K562 (cell line): ENCODE measurements around the gene UBAC2.

ENCODE experiments used
- MAX ChIP-seq: sonication (generic); formaldehyde crosslinking; IDR thresholded peaks from 2 replicates; pipeline ENCODE4 v1.9.0; 2022; ENCODE audit warnings: mild to moderate bottlenecking, missing genetic modification reagents
- ZNF785 ChIP-seq: fragments of 250-450 bp; sonication (Bioruptor Pico); IDR thresholded peaks from 2 replicates; pipeline ENCODE4 v1.4.0; 2020; ENCODE audit warnings: mild to moderate bottlenecking

GRCh38 chr13:99390601-99391000 is 189.9 kb downstream of the UBAC2 start:
- no peak for TF ChIP-seq ZNF785 (CRISPR knock-in tag)
- TF ChIP-seq MAX: no peak
